GM23338 (cell line): ENCODE measurements around the gene INHBB. TPM values are rescaled to one million over a fixed set of nuclear protein-coding genes. Genes with fewer than 3 reads are reported as not detected.

ENCODE experiments used
- ATAC-seq: fragments of 200-7000 bp; cut with Tn5 transposase; 3 replicates; pipeline ENCODE4 v1.9.1; 2020
- DNase-seq: peaks from one replicate; pipeline ENCODE4 v3.0.0-alpha.2; 2015; ENCODE audit warnings: low spot score
- H2AFZ ChIP-seq: fragments of 200-600 bp; sonication (generic); 2 replicates; pipeline ENCODE4 v1.8.0; 2016; ENCODE audit warnings: antibody characterized with exemption, mild to moderate bottlenecking, moderate library complexity
- H3F3A ChIP-seq: fragments of 200-600 bp; sonication (generic); replicated peaks from 2 replicates; pipeline ENCODE4 v1.8.0; 2017; ENCODE audit warnings: antibody characterized with exemption, mixed run types, low read depth
- H3K27ac ChIP-seq: fragments of 200-600 bp; sonication (generic); 2 replicates; pipeline ENCODE4 v1.6.1; 2016; ENCODE audit warnings: low read depth
- H3K27me3 ChIP-seq: fragments of 200-600 bp; sonication (generic); 2 replicates; pipeline ENCODE4 v1.8.0; 2016; ENCODE audit warnings: mild to moderate bottlenecking, mixed run types, moderate library complexity; ENCODE audit not compliant: insufficient read depth
- H3K36me3 ChIP-seq: fragments of 200-600 bp; sonication (generic); 2 replicates; pipeline ENCODE4 v1.8.0; 2016; ENCODE audit warnings: mild to moderate bottlenecking; ENCODE audit not compliant: insufficient read depth
- H3K4me1 ChIP-seq: fragments of 200-600 bp; sonication (generic); 2 replicates; pipeline ENCODE4 v1.8.0; 2016; ENCODE audit warnings: mild to moderate bottlenecking, moderate library complexity; ENCODE audit not compliant: insufficient read depth
- H3K4me2 ChIP-seq: fragments of 200-600 bp; sonication (generic); 2 replicates; pipeline ENCODE4 v1.7.1; 2017; ENCODE audit warnings: mixed run types
- H3K4me3 ChIP-seq: fragments of 200-600 bp; sonication (generic); 2 replicates; pipeline ENCODE4 v1.6.1; 2016; ENCODE audit warnings: mixed run types
- H3K79me2 ChIP-seq: fragments of 200-600 bp; sonication (generic); replicated peaks from 2 replicates; pipeline ENCODE4 v1.8.0; 2017; ENCODE audit warnings: mild to moderate bottlenecking; ENCODE audit not compliant: insufficient read depth
- H3K9me2 ChIP-seq: fragments of 200-600 bp; sonication (generic); 2 replicates; pipeline ENCODE4 v1.8.0; 2017; ENCODE audit not compliant: insufficient read depth
- H4K20me1 ChIP-seq: fragments of 200-600 bp; sonication (generic); replicated peaks from 2 replicates; pipeline ENCODE4 v1.8.0; 2017; ENCODE audit warnings: mild to moderate bottlenecking; ENCODE audit not compliant: insufficient read depth
- H3K27ac Mint-ChIP-seq: 2 replicates; pipeline ENCODE4 v1.8.0; 2020; ENCODE audit warnings: inconsistent platforms, mild to moderate bottlenecking, moderate library complexity, mixed read lengths
- H3K27me3 Mint-ChIP-seq: 3 replicates; pipeline ENCODE4 v1.8.0; 2022; ENCODE audit warnings: low read depth, mild to moderate bottlenecking, moderate library complexity, mixed read lengths, inconsistent platforms; ENCODE audit not compliant: insufficient read depth, poor library complexity
- H3K36me3 Mint-ChIP-seq: 3 replicates; pipeline ENCODE4 v1.8.0; 2021; ENCODE audit warnings: low read depth, mild to moderate bottlenecking, inconsistent platforms, moderate library complexity, mixed read lengths
- H3K4me1 Mint-ChIP-seq: 3 replicates; pipeline ENCODE4 v1.8.0; 2020; ENCODE audit warnings: mild to moderate bottlenecking, inconsistent platforms, mixed read lengths
- H3K4me3 Mint-ChIP-seq: 3 replicates; pipeline ENCODE4 v1.8.0; 2021; ENCODE audit warnings: moderate library complexity, mild to moderate bottlenecking, inconsistent platforms, mixed read lengths
- H3K9me3 Mint-ChIP-seq: 3 replicates; pipeline ENCODE4 v1.8.0; 2020; ENCODE audit warnings: moderate library complexity, mild to moderate bottlenecking, inconsistent platforms, mixed read lengths
- CREB1 ChIP-seq: fragments of 250-450 bp; sonication (Bioruptor Pico); IDR thresholded peaks from 2 replicates; pipeline ENCODE4 v1.5.0; 2020; ENCODE audit warnings: low read depth, mild to moderate bottlenecking, moderate library complexity
- CTCF ChIP-seq, 2 experiments: fragments of 200-600 bp in 1 of 2; sonication (generic) in 1 of 2; conservative IDR thresholded peaks; 2 replicates each; pipeline versions ENCODE4 v1.5.1 to v1.6.1; 2016 to 2017; ENCODE audit warnings: antibody characterized with exemption in 2 of 2, low read depth in 2 of 2, mild to moderate bottlenecking in 2 of 2, moderate library complexity in 1 of 2
- EZH2 ChIP-seq: fragments of 200-600 bp; sonication (generic); IDR thresholded peaks from one replicate; pipeline ENCODE4 v1.8.0; 2017; ENCODE audit warnings: antibody characterized with exemption, mild to moderate bottlenecking, low read depth; ENCODE audit not compliant: unreplicated experiment
- EZH2phosphoT487 ChIP-seq: fragments of 200-600 bp; sonication (generic); IDR thresholded peaks from one replicate; pipeline ENCODE4 v1.8.1; 2018; ENCODE audit warnings: antibody characterized with exemption; ENCODE audit not compliant: unreplicated experiment
- NANOG ChIP-seq: IDR thresholded peaks from 2 replicates; pipeline ENCODE4 v1.6.1; 2016; ENCODE audit warnings: antibody characterized with exemption, borderline replicate concordance
- POLR2AphosphoS5 ChIP-seq: IDR thresholded peaks from 2 replicates; pipeline ENCODE4 v1.6.1; 2016; ENCODE audit warnings: antibody characterized with exemption, low read depth
- ZNF331 ChIP-seq: fragments of 250-450 bp; sonication (Bioruptor Pico); IDR thresholded peaks from 2 replicates; pipeline ENCODE4 v1.5.0; 2020; ENCODE audit warnings: low read depth, mild to moderate bottlenecking, moderate library complexity
- polyA plus RNA-seq: library from polyadenylated mRNA; unstranded; fragments of >200 nt; fragmentation: Nextera tagmentation; extraction: Ambion mirVana; gene quantifications from 2 replicates; pipeline ENCODE4 v1.2.1, GENCODE V29; 2016
- total RNA-seq: library from RNA; depleted of rRNA; stranded (reverse); fragments of >200 nt; shearing (Covaris generic); gene quantifications from 2 replicates; pipeline ENCODE4 v1.2.3, GENCODE V29; 2014
- TF ChIP-seq, protein P1 (sequence below): IDR thresholded peaks from 2 replicates; pipeline ENCODE4 v1.6.1; 2016; ENCODE audit warnings: antibody characterized with exemption
- TF ChIP-seq, protein P2 (sequence below): IDR thresholded peaks from one replicate; pipeline ENCODE4 v1.6.1; 2018; ENCODE audit warnings: antibody characterized with exemption; ENCODE audit not compliant: unreplicated experiment

The INHBB gene
- total and polyA plus RNA-seq, 2 experiments from 2014 or later = 0.21 TPM; not detected in 1

- H4K20me1 ChIP-seq = no peaks in the 10 kb centered on the region
- no peak for ATAC-seq
- H3K27ac Mint-ChIP-seq = no peak overlapping the region
- H3K36me3 ChIP-seq = no peaks in the 10 kb centered on the region
- H3K4me1 ChIP-seq = peaks cover 8% of the 10 kb centered on the region; the same call in 1 of the 2 replicates
- H3K79me2 ChIP-seq = no peaks in the 10 kb centered on the region
- DNase-seq = no peak
- peaks cover 28% of the 10 kb centered on the region for H3K4me1 Mint-ChIP-seq
- H2AFZ ChIP-seq = no peak overlapping the region
- no peak overlapping the region for H3K4me3 Mint-ChIP-seq
- TF ChIP-seq ZNF331 (no peak), NANOG (no peak), CTCF (conservative IDR thresholded peaks at IDR 0.05; ENCODE audit: low read depth in 2 of 2) (no peak), EZH2phosphoT487 (no peak), POLR2AphosphoS5 (no peak)
- TF ChIP-seq, protein P1, sequence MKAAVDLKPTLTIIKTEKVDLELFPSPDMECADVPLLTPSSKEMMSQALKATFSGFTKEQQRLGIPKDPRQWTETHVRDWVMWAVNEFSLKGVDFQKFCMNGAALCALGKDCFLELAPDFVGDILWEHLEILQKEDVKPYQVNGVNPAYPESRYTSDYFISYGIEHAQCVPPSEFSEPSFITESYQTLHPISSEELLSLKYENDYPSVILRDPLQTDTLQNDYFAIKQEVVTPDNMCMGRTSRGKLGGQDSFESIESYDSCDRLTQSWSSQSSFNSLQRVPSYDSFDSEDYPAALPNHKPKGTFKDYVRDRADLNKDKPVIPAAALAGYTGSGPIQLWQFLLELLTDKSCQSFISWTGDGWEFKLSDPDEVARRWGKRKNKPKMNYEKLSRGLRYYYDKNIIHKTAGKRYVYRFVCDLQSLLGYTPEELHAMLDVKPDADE = no peak
- TF ChIP-seq, protein P2, sequence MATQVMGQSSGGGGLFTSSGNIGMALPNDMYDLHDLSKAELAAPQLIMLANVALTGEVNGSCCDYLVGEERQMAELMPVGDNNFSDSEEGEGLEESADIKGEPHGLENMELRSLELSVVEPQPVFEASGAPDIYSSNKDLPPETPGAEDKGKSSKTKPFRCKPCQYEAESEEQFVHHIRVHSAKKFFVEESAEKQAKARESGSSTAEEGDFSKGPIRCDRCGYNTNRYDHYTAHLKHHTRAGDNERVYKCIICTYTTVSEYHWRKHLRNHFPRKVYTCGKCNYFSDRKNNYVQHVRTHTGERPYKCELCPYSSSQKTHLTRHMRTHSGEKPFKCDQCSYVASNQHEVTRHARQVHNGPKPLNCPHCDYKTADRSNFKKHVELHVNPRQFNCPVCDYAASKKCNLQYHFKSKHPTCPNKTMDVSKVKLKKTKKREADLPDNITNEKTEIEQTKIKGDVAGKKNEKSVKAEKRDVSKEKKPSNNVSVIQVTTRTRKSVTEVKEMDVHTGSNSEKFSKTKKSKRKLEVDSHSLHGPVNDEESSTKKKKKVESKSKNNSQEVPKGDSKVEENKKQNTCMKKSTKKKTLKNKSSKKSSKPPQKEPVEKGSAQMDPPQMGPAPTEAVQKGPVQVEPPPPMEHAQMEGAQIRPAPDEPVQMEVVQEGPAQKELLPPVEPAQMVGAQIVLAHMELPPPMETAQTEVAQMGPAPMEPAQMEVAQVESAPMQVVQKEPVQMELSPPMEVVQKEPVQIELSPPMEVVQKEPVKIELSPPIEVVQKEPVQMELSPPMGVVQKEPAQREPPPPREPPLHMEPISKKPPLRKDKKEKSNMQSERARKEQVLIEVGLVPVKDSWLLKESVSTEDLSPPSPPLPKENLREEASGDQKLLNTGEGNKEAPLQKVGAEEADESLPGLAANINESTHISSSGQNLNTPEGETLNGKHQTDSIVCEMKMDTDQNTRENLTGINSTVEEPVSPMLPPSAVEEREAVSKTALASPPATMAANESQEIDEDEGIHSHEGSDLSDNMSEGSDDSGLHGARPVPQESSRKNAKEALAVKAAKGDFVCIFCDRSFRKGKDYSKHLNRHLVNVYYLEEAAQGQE = no peak
- H3K36me3 Mint-ChIP-seq = no peaks in the 10 kb centered on the region
- H3K4me3 ChIP-seq = no peak overlapping the region
- peaks cover 29% of the 10 kb centered on the region for H3K27me3 ChIP-seq
- H3K27ac ChIP-seq = no peak overlapping the region
- H3K9me3 Mint-ChIP-seq = no peaks in the 10 kb centered on the region
- H3F3A ChIP-seq = no peaks in the 10 kb centered on the region
- no peaks in the 10 kb centered on the region for H3K9me2 ChIP-seq
- H3K27me3 Mint-ChIP-seq = peaks cover 42% of the 10 kb centered on the region
- H3K4me2 ChIP-seq = no peak overlapping the region
Measured at GRCh38 chr2:120353931-120354330, 8.0 kb downstream of the INHBB start.

DNA sequence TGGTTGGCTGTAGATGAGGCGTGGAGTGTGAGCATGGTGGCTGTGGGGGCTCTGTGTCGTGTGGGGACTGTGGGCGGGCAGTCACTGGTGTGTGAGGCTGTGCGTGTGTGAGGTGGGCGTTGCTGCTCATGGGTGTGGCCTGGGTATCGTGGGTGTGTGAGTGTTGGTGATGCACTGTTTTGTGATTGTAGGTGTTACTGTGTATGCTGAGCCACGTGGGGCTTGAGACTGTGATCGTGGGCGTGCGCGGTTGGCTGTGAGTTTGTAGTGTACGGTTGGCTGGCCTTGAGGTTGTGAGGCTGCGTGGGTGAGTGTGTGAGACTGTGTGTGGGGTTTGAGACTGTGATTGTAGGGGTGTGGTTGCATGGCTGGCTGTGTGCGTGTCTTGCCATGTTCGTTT lies 8.5 kb downstream of the INHBB start:
- no peaks in the 10 kb centered on the region for H3K36me3 Mint-ChIP-seq
- Histone ChIP-seq H3K4me2 (no peak overlapping the region), H3K4me1 (peaks cover 3% of the 10 kb centered on the region; the same call in 1 of the 2 replicates), H3K79me2 (no peaks in the 10 kb centered on the region), H3K27ac (no peak overlapping the region), H3K9me2 (no peaks in the 10 kb centered on the region), H3K36me3 (no peaks in the 10 kb centered on the region), H4K20me1 (no peaks in the 10 kb centered on the region), H2AFZ (no peak overlapping the region), H3K4me3 (no peak overlapping the region), H3K27me3 (peaks cover 23% of the 10 kb centered on the region), H3F3A (no peaks in the 10 kb centered on the region)
- H3K9me3 Mint-ChIP-seq = no peaks in the 10 kb centered on the region
- no peak overlapping the region for H3K4me3 Mint-ChIP-seq
- peaks cover 36% of the 10 kb centered on the region for H3K27me3 Mint-ChIP-seq
- ATAC-seq = no peak
- DNase-seq = no peak
- no peak overlapping the region for H3K27ac Mint-ChIP-seq
- H3K4me1 Mint-ChIP-seq = peaks cover 25% of the 10 kb centered on the region
- TF ChIP-seq EZH2 (no peak), NANOG (no peak), CTCF (conservative IDR thresholded peaks at IDR 0.05; ENCODE audit: low read depth in 2 of 2) (no peak), CREB1 (CRISPR knock-in tag) (no peak)
- TF ChIP-seq, protein P1 = no peak
- TF ChIP-seq, protein P2 = no peak
